HG02884 (cell line): ENCODE results near the gene TRIM14.
"Not testable (repeated sequence)": the region's sequence is repeated elsewhere in the genome, so short reads cannot be mapped to it uniquely, and the experiment has no call there.

ENCODE experiments used
- ATAC-seq: cut with Tn5 transposase; IDR thresholded peaks from one replicate; pipeline ENCODE4 v1.9.1; 2021; ENCODE audit warnings: mild to moderate bottlenecking, moderate library complexity; ENCODE audit not compliant: unreplicated experiment

The TRIM14 gene

DNA sequence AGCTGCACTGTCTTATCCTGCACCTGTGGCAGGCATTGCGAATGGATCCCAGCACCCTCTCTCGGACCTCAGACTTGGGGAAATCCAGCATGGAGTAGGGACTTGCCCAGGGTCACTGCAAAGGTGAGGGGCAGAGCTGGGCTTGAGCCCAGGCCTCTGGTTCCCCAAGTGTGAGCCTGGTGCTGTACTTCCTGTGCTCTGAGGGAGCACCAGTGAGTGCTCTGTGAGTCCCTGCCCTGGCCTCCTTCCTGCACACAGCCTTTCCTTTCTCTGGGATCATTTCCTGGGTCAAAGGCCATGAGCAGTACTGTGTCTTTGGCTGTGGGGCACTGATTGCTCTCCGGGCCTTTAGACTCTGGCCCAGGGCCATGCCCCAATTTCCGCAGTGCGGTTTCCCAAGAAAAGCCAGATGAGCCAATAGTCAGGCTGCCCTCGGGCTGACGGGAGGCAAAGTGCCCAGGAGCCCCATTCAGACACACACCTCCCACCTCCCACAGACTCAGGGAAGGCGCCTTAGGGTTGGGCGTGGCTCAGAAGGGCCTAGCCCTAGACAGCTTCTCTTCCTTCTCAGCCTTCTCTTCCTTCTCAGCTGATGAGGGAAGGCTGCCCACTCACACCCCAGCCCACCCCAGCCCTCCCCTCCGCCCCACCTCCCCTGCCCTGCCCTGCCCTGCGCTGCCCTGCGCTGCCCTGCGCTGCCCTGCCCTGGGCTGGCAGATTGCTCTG lies 23.3 kb upstream of the TRIM14 start:
- ATAC-seq, result no peak

DNA sequence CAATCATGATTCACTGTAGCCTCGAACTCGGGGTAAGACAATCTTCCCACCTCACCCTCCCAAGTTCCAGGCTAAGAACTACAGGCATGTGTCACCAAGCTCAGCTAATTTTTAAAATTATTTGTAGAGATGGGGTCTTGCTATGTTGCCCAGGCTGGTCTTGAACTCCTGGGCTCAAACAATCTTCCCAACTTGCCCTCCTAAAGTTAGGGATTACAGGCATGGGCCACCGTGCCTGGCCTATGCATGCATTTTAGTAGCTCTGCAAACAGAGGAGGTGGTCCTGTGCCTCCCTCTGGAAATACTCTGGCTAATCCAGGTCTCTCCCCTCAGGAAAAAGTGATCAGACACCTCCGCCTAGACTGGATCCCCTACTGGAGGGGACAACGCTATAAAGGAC lies 21.5 kb upstream of the TRIM14 start:
- no peak for ATAC-seq

GRCh38 chr9:98136489-98136888 lies 17.5 kb upstream of the TRIM14 start:
- ATAC-seq, result no peak

DNA sequence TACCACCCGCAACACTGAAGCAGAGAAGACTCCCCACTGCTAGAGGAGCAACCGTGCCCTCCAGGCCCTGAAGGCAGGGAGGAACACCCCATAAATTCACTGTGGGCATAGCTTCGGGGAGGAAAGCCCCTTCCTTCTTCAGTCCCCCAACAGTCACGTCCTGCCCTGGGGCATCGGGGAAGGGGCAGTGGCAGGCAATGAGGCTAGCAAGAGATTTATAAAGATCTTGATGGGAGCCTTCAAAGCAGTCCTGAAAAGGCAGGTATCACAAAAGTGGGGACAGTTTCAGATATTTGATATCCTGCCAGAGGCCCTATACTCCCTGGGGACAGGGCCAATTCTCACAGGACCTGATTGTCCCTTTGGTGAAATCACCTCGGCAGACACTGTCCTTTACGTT lies 16.9 kb upstream of the TRIM14 start:
- no peak for ATAC-seq

DNA sequence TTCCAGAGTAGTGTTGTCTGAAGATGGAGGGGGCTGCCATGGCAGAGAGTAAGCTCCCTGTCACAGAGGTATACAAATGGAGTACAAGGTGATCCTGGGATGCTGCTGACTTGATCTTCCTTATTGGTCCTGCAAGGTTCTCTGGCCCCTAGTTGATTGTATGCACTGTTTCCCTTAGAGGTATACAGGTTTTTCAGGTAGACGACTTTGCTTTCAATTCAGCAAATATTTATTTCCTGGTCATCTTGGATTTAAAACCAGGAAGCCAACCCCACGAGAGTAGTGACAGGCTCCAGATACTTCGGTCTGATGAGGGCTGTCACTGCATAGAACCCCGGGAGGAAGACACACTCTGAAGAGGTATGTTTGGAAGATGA lies 16.5 kb upstream of the TRIM14 start:
- no peak for ATAC-seq

- no peak for ATAC-seq
These were observed 15.9 kb upstream of the TRIM14 start for GRCh38 chr9:98134702-98135557.

- ATAC-seq, result no peak
These were observed 14.0 kb upstream of the TRIM14 start for GRCh38 chr9:98132806-98133631.

DNA sequence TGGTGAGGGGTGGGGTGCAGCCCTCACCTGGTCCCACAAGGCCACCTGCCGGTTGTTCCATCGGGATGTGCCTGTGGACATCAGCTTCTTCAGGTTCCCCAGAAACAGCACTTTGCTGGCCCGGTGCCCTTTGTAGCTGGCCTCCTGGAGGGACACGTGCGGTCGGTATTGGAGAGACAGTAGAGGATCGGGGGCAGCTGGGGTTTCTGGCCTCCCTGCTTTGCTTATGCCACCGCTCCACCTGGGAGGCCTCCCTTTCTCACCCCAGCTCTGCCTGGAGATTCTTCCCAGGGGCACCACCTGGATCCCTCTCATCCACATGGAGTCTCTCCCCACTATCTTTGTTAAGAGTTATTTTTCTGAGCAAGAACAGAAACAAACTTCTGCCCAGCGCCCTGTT lies 13.1 kb upstream of the TRIM14 start:
- no peak for ATAC-seq

DNA sequence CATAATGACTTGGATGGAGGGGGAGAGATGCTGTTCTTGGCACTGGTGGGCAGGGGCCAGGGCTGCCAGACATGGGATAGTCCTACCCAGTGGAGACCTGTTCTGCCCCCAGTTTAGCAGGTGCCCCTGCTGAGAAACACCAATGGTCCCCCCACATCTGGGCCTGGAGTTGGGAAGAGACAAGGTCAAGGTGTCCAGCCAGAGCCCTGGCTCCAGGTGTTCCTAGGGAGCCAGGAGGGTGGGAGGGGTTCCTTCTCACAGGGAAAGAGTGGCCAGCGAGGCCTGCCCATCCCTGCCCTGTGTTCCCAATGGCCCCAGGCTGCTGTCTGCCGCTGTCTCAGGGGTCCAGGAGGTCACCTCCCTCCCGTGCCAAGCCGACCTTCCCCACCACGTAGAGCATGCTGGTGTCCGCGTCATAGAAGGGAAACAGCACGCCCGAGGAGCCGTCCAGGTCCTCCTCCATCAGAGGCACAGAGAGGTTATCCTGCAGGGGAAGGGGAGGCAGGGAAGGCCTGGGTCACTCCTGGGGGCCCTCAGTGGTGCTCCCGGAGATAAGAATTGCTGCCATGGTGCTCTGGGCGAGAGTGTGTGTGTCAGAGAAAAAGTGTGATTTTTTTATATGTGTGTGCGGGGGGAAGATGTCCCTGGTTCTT lies 11.7 kb upstream of the TRIM14 start:
- no peak for ATAC-seq

DNA sequence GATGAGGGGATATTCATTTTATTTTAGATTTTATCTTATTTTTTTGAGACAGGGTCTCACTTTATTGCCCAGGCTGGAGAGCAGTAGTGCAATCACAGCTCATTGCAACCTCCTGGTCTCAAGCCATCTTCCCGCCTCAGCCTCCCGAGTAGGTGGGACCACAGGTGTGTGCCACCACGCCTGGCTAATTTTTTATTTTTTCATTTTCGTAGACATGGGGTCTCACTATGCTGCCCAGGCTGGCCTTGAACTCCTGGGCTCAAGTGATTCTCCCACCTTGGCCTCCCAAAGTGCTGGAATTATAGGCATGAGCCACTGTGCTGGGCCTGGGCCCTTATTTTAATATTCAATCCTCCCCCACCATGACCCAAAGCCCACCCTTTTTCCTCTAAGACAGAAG lies 11.0 kb upstream of the TRIM14 start:
- ATAC-seq, result not testable (repeated sequence)

DNA sequence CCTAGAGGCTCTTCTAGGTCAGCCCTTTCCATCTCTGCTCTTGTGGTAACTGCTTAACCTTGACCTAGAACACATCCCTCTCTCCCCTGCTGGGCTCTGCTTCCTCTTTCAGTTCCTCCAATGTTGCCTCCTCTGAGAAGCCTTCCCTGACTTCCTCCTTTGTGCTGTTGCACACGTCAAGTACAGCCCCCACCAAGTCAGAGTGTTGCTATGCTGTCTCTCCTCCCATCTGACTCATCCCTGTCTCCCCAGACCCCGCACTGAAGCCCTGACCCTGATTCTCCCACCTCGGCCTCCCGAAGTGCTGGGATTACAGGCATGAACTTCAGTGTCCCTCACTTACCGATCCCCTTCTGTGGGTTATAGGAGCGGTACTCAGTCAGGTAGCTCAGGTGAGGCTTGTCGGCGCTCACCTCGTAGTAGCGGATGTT lies 10.4 kb upstream of the TRIM14 start:
- peak; percentile 69 for ATAC-seq

DNA sequence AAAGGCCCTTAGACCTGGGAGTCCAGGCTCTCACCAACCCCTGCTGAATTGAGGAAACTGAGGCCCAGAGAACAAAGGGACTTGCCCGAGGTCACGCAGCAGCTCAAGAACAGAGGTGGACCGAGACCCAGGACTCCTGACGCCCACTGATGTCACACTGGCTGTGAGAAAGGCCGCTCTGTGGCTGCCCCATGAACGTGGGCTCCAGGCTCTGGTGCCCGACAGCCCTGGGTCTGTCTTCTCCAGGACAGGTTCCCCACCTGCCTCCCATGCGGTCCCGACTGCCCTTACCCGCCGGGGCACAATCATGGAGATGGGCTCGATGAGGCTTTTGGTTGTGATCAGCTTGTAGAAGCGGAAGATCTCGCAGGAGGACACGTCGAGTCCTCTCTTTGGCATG lies 9.3 kb upstream of the TRIM14 start:
- ATAC-seq, result no peak

DNA sequence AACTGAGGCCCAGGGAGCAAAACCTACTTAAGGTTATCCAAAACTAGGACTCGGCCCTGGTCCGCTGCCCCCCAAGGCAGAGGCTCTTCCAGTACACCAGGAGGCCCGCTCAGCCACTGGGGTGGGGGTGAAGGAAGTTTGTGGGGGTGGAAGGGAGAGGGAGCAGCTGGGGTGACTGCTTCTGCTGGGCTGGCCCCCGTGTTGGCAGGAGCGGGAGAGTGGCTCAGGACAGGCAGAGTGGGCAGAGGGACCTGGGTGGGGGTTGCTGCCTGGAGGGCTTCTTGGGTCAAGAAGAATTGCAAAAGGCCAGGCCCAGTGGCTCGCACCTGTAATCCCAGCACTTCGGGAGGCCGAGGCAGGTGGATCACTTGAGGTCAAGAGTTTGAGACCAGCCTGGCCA lies 8.2 kb upstream of the TRIM14 start:
- ATAC-seq, result no peak

GRCh38 chr9:98124637-98125426 lies 5.8 kb upstream of the TRIM14 start:
- ATAC-seq, result no peak

- ATAC-seq, result not testable (repeated sequence)
These were observed 5.1 kb upstream of the TRIM14 start for GRCh38 chr9:98124091-98124490.

DNA sequence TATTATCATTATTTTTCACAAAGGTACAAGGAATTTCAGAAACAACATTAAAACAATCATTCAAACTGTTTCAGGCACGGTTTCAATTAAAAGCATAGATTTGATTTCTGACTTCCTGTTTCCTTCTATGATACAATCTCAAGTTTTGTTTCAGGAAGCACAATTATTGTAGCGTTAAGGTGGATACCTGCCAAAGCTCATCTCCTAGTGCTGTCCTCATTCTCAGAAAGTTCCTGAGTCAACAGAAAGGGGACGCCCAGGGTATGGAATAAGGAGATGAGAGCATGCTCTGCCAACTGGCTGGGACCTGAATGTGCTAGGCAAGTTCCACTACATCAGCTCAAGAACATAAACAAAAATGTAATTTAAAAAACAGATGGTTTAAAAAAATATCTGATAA lies 2.0 kb upstream of the TRIM14 start:
- no peak for ATAC-seq

DNA sequence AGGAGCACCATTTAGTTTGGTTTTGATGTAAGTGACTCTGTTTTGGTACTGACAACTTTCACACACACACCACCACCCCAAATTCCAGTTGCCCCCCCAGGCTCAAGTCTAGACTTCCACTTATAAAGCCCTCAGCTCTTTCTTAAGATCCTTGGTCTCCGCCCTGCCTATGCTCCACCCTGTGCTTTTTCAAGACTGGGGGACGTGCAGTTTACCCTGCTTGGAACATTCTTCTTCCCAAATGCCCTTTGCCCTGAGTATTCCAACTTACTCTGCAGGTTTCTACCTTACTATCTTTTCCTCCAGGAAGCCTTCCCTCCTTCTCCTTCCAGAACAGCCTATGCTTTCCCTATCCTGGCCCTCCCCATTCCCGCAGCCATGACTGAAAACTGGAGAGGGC lies 1.5 kb upstream of the TRIM14 start:
- ATAC-seq, result no peak

DNA sequence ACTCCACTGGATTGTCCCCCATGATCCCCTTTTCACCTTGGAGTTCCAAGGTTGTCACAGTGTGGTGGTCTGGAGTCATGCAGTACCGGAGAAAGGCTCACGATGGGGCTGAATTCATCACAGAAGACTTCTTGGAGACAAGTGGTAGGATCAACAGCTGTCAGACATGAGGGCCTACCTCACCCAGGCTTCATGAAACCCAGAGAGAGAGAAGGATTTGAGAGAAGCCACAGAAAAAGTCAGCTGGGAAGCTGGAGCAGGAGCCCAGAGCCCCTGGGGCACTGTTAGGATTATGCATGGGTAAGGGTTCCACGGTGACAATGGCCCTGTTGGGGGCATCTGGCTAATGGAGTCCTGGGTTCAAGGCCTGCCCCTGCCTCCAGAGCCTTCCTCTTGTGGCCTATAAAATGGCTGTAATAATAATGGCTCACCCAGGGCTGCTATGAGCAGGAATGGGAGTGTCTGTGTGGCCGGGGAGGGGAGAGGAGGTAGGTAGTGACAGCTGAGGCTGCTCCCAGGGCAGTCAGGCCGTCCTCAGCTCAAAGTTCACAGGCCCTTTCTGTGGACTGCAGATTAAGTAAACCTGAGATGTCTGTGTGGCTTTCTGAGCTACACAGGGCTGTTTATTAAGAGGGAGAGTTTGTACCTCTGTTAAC lies 910 bp downstream of the TRIM14 start:
- no peak for ATAC-seq

GRCh38 chr9:98117097-98117496 lies 1.9 kb downstream of the TRIM14 start:
- not testable (repeated sequence) for ATAC-seq

DNA sequence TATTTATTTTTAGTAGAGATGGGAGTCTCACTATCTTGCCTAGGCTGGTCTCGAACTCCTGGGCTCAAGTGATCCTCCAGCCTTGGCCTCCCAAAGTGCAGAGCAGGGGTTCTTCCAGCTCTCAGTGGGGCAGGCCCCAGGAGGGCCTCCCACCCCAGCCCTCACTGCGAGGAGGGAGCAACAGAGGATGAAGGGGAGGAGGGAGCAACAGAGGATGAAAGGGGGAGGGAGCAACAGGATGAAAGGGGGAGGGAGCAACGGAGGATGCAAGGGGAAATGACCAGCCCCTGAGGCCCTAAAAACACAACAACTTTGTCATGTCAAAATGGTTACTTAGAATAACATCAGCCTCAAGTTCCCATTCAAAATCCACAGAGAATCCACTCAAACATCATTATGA lies 10.0 kb downstream of the TRIM14 start:
- no peak for ATAC-seq
